ENCODE measurements around the gene GABRA6.

DNA sequence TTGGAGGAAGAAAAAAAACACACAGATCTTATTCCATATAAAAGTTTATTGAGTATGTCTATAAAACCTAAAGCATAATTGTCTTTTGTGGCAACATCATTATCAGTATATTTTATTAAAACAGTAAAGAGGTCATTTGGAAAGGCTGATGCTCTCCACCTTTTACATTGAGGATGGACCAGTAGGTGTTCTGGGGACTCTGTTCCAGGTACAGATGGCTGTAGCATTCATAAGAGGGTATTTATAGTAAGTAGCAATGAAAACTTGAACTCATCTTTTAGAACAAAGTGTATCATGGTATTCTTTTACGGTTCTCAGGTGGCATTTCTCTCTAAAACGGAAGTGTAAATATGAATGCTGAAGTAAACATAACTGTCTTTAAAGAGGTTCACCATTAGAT is 1.8 kb downstream of the GABRA6 start:
- TF ChIP-seq, protein P1, sequence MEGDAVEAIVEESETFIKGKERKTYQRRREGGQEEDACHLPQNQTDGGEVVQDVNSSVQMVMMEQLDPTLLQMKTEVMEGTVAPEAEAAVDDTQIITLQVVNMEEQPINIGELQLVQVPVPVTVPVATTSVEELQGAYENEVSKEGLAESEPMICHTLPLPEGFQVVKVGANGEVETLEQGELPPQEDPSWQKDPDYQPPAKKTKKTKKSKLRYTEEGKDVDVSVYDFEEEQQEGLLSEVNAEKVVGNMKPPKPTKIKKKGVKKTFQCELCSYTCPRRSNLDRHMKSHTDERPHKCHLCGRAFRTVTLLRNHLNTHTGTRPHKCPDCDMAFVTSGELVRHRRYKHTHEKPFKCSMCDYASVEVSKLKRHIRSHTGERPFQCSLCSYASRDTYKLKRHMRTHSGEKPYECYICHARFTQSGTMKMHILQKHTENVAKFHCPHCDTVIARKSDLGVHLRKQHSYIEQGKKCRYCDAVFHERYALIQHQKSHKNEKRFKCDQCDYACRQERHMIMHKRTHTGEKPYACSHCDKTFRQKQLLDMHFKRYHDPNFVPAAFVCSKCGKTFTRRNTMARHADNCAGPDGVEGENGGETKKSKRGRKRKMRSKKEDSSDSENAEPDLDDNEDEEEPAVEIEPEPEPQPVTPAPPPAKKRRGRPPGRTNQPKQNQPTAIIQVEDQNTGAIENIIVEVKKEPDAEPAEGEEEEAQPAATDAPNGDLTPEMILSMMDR (IDR thresholded peaks at IDR 0.05): no peak
- no peak for TF ChIP-seq POLR2A (IDR thresholded peaks at IDR 0.05)
